B cell (primary cell): Measurements from ENCODE around the gene CASKIN1. TPM values are rescaled to one million over a fixed set of nuclear protein-coding genes. Genes with fewer than 3 reads are reported as not detected.

ENCODE experiments used
- ATAC-seq: fragments of 200-7000 bp; cut with Tn5 transposase; one replicate; pipeline ENCODE4 v1.10.0; 2021; ENCODE audit warnings: low read depth, mild to moderate bottlenecking, moderate number of reproducible peaks, moderate library complexity
- CTCF ChIA-PET: fragments of 350-600 bp; sonication (Branson Sonifier 250); formaldehyde crosslinking; loops from one replicate; lab custom pipeline; 2021; ENCODE audit warnings: antibody characterized with exemption, inconsistent platforms; lab: Charles Lee
- POLR2A ChIA-PET: fragments of 350-600 bp; sonication (Branson Sonifier 250); formaldehyde crosslinking; loops from one replicate; lab custom pipeline; 2021; ENCODE audit warnings: antibody characterized with exemption; lab: Charles Lee
- DNase-seq: peaks from one replicate; pipeline ENCODE4 v3.0.0; 2013
- H2AFZ ChIP-seq: 2 replicates; pipeline ENCODE4 v1.6.1; 2012; ENCODE audit warnings: mild to moderate bottlenecking, low read depth, low read length; ENCODE audit not compliant: insufficient read depth, poor library complexity, severe bottlenecking
- H3K27ac ChIP-seq, 2 donors: 1 replicate in 1 of 2; 2 replicates in 1 of 2; pipeline ENCODE4 v1.5.1; 2012 to 2013; ENCODE audit warnings: low read length in 2 of 2, mild to moderate bottlenecking in 2 of 2, moderate library complexity in 1 of 2
- H3K27me3 ChIP-seq, 4 experiments: fragments of 200-600 bp in 1 of 4; sonication (generic) in 1 of 4; replicated peaks in 1 of 4; 1 replicate in 2 of 4; 2 replicates in 2 of 4; pipeline versions ENCODE4 v1.6.1 to v1.7.0; 2013 to 2016; ENCODE audit warnings: low read length in 3 of 4, mild to moderate bottlenecking in 2 of 4, mixed read lengths in 1 of 4, moderate library complexity in 1 of 4; ENCODE audit not compliant: insufficient read depth in 4 of 4, control insufficient read depth in 3 of 4; ENCODE audit errors: control extremely low read depth in 1 of 4
- H3K36me3 ChIP-seq, 2 experiments: replicated peaks in 1 of 2; 1 replicate in 1 of 2; 2 replicates in 1 of 2; pipeline versions ENCODE4 v1.6.1 to v1.7.1; 2013; ENCODE audit warnings: low read length in 1 of 2; ENCODE audit not compliant: insufficient read depth in 2 of 2, control insufficient read depth in 1 of 2; ENCODE audit errors: control extremely low read depth in 1 of 2, extremely low read depth in 1 of 2
- H3K4me1 ChIP-seq, 2 donors: fragments of 200-600 bp in 1 of 2; sonication (generic) in 1 of 2; 1 replicate in 1 of 2; 2 replicates in 1 of 2; pipeline versions ENCODE4 v1.5.1 to v1.6.1; 2013 to 2017; ENCODE audit warnings: low read length in 2 of 2; ENCODE audit not compliant: control insufficient read depth in 2 of 2, insufficient read depth in 2 of 2
- H3K4me2 ChIP-seq: replicated peaks from 2 replicates; pipeline ENCODE3; 2012; ENCODE audit warnings: mild to moderate bottlenecking, low read depth, low read length; ENCODE audit not compliant: poor library complexity, severe bottlenecking
- H3K4me3 ChIP-seq, 5 experiments: fragments of 200-600 bp in 1 of 5; sonication (generic) in 1 of 5; 1 replicate in 3 of 5; 2 replicates in 2 of 5; pipeline versions ENCODE4 v1.5.1 to v1.7.0; 2011 to 2016; ENCODE audit warnings: low read length in 4 of 5, mild to moderate bottlenecking in 4 of 5, low read depth in 2 of 5, control low read depth in 1 of 5, moderate library complexity in 1 of 5; ENCODE audit not compliant: insufficient read depth in 1 of 5; ENCODE audit errors: control extremely low read depth in 1 of 5, extremely low read depth in 1 of 5
- H3K79me2 ChIP-seq: fragments of 200-600 bp; sonication (generic); one replicate; pipeline ENCODE4 v1.6.0; 2016; ENCODE audit warnings: low read length; ENCODE audit not compliant: control insufficient read depth, insufficient read depth
- H3K9ac ChIP-seq: fragments of 200-600 bp; sonication (generic); 2 replicates; pipeline ENCODE4 v1.6.1; 2017; ENCODE audit warnings: mild to moderate bottlenecking, low read length, moderate library complexity
- H3K9me3 ChIP-seq, 3 donors: one replicate each; pipeline versions ENCODE4 v1.6.1 to v1.7.1; 2013; ENCODE audit warnings: low read length in 2 of 3; ENCODE audit not compliant: control insufficient read depth in 2 of 3, insufficient read depth in 1 of 3; ENCODE audit errors: control extremely low read depth in 1 of 3
- H4K20me1 ChIP-seq: 2 replicates; pipeline ENCODE4 v1.6.0; 2012; ENCODE audit warnings: mild to moderate bottlenecking, low read length; ENCODE audit not compliant: insufficient read depth, control insufficient read depth, poor library complexity, severe bottlenecking
- H3K27ac Mint-ChIP-seq: one replicate; pipeline ENCODE4 v1.8.0; 2021; ENCODE audit warnings: mixed read lengths
- H3K27me3 Mint-ChIP-seq: one replicate; pipeline ENCODE4 v1.8.0; 2021; ENCODE audit warnings: mixed read lengths
- H3K4me1 Mint-ChIP-seq: one replicate; pipeline ENCODE4 v1.8.0; 2021; ENCODE audit warnings: mixed read lengths
- H3K4me3 Mint-ChIP-seq: one replicate; pipeline ENCODE4 v1.8.0; 2021; ENCODE audit warnings: mixed read lengths
- H3K9me3 Mint-ChIP-seq: one replicate; pipeline ENCODE4 v1.8.0; 2022; ENCODE audit warnings: mixed read lengths; ENCODE audit not compliant: insufficient read depth
- EZH2 ChIP-seq: IDR thresholded peaks from 2 replicates; pipeline ENCODE4 v1.6.1; 2012; ENCODE audit warnings: borderline replicate concordance, low read depth, mild to moderate bottlenecking, moderate library complexity, low read length; ENCODE audit not compliant: insufficient read depth, poor library complexity, severe bottlenecking
- WGBS: methylation state at CpG from one replicate; pipeline ENCODE4 v1.1.5; 2013; ENCODE audit warnings: missing lambda C conversion rate; ENCODE audit not compliant: insufficient coverage; 5-methylcytosine and 5-hydroxymethylcytosine counted together
- intact Hi-C: fragments of 100-400 bp; cut with micrococcal nuclease; formaldehyde crosslinking; loops from one replicate; pipeline ENCODE4 v1.10.0; 2022
- polyA plus RNA-seq: library from polyadenylated mRNA; depleted of rRNA; stranded (reverse); fragments of >200 nt; gene quantifications from 2 replicates; pipeline ENCODE4 v1.2.3, GENCODE V29; 2012
- total RNA-seq, 2 donors: library from RNA; stranded (reverse); fragments of 120-200 nt in 1 of 2; gene quantifications; 1 replicate in 1 of 2; 2 replicates in 1 of 2; pipeline versions ENCODE4 v1.2.3 to v1.2.4, GENCODE V29; 2013 to 2022
- TF ChIP-seq, protein P1 (sequence below): fragments of 200-600 bp; IDR thresholded peaks from one replicate; pipeline ENCODE4 v1.8.0; 2022; ENCODE audit warnings: antibody characterized with exemption, mild to moderate bottlenecking

CASKIN1 gene
- total and polyA plus RNA-seq, 2 donors (not counting 1 experiment from before 2014, with no cell fraction given), result 0.01 TPM; not detected in 1

DNA sequence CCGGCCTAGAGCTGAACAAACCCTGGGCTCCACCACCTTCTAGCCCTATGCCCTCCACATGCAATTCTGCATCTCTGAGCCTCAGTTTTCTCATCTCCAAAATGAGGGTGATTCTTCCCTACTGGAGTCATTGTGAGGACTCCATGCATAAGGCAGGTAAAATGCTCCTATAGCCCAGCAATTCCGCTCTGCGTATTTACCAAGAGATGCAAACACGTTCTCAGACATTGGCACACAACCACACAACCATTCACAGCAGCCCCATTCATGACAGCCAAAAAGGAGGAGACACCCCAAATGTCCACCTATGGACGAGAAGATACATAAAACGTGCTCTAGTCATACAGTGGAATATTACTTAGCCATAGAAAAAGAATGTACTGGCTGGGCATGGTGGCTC is 3.9 kb upstream of the CASKIN1 start:
- no peak overlapping the region for H3K27ac Mint-ChIP-seq
- POLR2A ChIA-PET, result no interaction called here

DNA sequence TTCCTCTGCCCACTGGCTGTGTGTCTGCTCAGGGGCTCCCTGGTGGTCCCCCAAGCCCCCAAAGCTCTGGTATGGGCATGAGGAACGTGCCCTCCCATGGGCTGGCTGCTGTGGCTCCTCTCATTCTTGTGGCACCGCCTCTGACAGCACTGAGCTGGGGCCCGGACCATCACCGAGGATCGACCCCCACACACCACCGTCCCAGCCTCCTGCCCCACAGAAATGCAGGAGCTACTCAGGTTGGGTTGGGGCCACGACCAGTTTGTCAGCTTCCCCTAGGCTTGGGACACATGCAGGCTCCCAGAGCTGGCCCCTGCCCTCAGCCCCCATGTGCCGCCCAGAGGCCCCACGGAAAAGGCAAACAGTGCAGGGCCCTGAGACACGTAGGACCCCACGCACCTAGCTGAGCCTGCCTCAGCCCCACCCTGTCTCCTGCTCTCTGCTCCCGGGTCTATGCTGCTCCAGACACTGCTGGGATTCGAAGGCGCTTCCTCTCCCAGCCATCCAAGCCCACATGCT is 3.3 kb upstream of the CASKIN1 start:
- peaks cover 14% of the 10 kb centered on the region for H3K4me1 Mint-ChIP-seq
- DNase-seq (no peak), ATAC-seq (no peak)
- ChIA-PET POLR2A (no interaction called here), CTCF (interaction anchor here (1.0 kb wide), 1 partner anchor 287 kb away, joined by 3 read pairs; no protein-coding TSS in a partner anchor)
- Histone ChIP-seq H3K9ac (no peak overlapping the region), H3K4me1 (peaks cover 15 to 22% of the 10 kb centered on the region in 2 donors), H3K9me3 (peaks cover 0 to 6% (median 0%) of the 10 kb centered on the region in 3 donors), H2AFZ (no peak overlapping the region), H3K4me3 (no peak overlapping the region), H3K27ac (no peak overlapping the region), H3K79me2 (no peaks in the 10 kb centered on the region), H4K20me1 (no peaks in the 10 kb centered on the region), H3K27me3 (peaks cover 0 to 36% (median 16%) of the 10 kb centered on the region in 4 experiments), H3K4me2 (no peak overlapping the region), H3K36me3 (no peaks in the 10 kb centered on the region)
- H3K27me3 Mint-ChIP-seq, result peaks cover 26% of the 10 kb centered on the region
- WGBS, result 86% methylated on average over 11 of the region's 14 CpGs
- no peak overlapping the region for H3K4me3 Mint-ChIP-seq
- intact Hi-C loops, result loop anchor here (10.0 kb wide), 2 partner anchors 145 to 405 kb away; partner anchors contain the start of gene ABCA3
- no peak overlapping the region for H3K27ac Mint-ChIP-seq
- no peaks in the 10 kb centered on the region for H3K9me3 Mint-ChIP-seq
- TF ChIP-seq EZH2, result no peak
- TF ChIP-seq, protein P1, sequence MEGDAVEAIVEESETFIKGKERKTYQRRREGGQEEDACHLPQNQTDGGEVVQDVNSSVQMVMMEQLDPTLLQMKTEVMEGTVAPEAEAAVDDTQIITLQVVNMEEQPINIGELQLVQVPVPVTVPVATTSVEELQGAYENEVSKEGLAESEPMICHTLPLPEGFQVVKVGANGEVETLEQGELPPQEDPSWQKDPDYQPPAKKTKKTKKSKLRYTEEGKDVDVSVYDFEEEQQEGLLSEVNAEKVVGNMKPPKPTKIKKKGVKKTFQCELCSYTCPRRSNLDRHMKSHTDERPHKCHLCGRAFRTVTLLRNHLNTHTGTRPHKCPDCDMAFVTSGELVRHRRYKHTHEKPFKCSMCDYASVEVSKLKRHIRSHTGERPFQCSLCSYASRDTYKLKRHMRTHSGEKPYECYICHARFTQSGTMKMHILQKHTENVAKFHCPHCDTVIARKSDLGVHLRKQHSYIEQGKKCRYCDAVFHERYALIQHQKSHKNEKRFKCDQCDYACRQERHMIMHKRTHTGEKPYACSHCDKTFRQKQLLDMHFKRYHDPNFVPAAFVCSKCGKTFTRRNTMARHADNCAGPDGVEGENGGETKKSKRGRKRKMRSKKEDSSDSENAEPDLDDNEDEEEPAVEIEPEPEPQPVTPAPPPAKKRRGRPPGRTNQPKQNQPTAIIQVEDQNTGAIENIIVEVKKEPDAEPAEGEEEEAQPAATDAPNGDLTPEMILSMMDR, result no peak

More for the DNA sequence above, 3.9 kb upstream of the CASKIN1 start:
- Histone ChIP-seq H3K9me3 (peaks cover 0 to 3% (median 0%) of the 10 kb centered on the region in 3 donors), H2AFZ (no peak overlapping the region), H3K79me2 (no peaks in the 10 kb centered on the region), H3K4me2 (no peak overlapping the region), H4K20me1 (no peaks in the 10 kb centered on the region), H3K36me3 (no peaks in the 10 kb centered on the region), H3K27ac (no peak overlapping the region), H3K9ac (no peak overlapping the region), H3K4me1 (peaks cover 13 to 19% of the 10 kb centered on the region in 2 donors), H3K27me3 (peaks cover 0 to 30% (median 12%) of the 10 kb centered on the region in 4 experiments), H3K4me3 (no peak overlapping the region)
- Mint-ChIP-seq H3K9me3 (no peaks in the 10 kb centered on the region), H3K27me3 (peaks cover 21% of the 10 kb centered on the region), H3K4me1 (peaks cover 9% of the 10 kb centered on the region), H3K4me3 (no peak overlapping the region)
- 82% methylated on average over 3 of the region's 6 CpGs for WGBS
- DNase-seq (no peak), ATAC-seq (no peak)
- intact Hi-C loops, result no loop called here
- CTCF ChIA-PET, result interaction anchor here (1.0 kb wide), 1 partner anchor 287 kb away, joined by 3 read pairs; no protein-coding TSS in a partner anchor
- no peak for TF ChIP-seq EZH2
- TF ChIP-seq, protein P1, result no peak
